Cardiac fibroblast (primary cell): ENCODE data around the gene ATOSB.

Source experiments
- DNase-seq, 2 donors: peaks; one replicate each; pipeline versions ENCODE4 v3.0.0 to v3.0.0-alpha.2; 2010; ENCODE audit warnings: low read depth in 2 of 2
- H3K4me3 ChIP-seq, 2 donors: replicated peaks in 1 of 2; 1 replicate in 1 of 2; 2 replicates in 1 of 2; pipeline ENCODE4 v1.5.1; 2011; ENCODE audit warnings: low read depth in 2 of 2, low read length in 2 of 2, mild to moderate bottlenecking in 2 of 2, moderate library complexity in 1 of 2
- CTCF ChIP-seq: IDR thresholded peaks from one replicate; pipeline ENCODE4 v1.5.1; 2011; ENCODE audit warnings: low read depth, mild to moderate bottlenecking, low read length, inconsistent platforms

ATOSB gene

GRCh38 chr9:35115680-35116538 is at the start of gene ATOSB:
TSS of gene ATOSB (minus strand) at chr9:35115862. CDS start at chr9:35108274, 7,588 bp downstream.
- DNase-seq = peak; percentile 98 to 99
- peak within 1 kb of the TSS; percentile 73 to 76 for H3K4me3 ChIP-seq
- TF ChIP-seq CTCF = no peak

GRCh38 chr9:35164711-35165110 is 49.0 kb upstream of the ATOSB start:
- TF ChIP-seq CTCF = no peak
- peak; percentile 52 to 75 for DNase-seq
- no peak overlapping the region for H3K4me3 ChIP-seq

GRCh38 chr9:35163413-35163812 is 47.8 kb upstream of the ATOSB start:
- no peak for TF ChIP-seq CTCF
- peak overlapping the region in 1 of 2 donors; percentile 96 for H3K4me3 ChIP-seq
- DNase-seq = no peak

- H3K4me3 ChIP-seq = peak overlapping the region; percentile 96
- DNase-seq = peak in 1 of 2 donors; percentile 13
- no peak for TF ChIP-seq CTCF
These were observed 47.1 kb upstream of the ATOSB start for GRCh38 chr9:35162605-35163315.

- peak; percentile 92 to 96 for DNase-seq
- peak; percentile 17 for TF ChIP-seq CTCF
- H3K4me3 ChIP-seq = peak within 1 kb of the TSS; percentile 96
These were observed 46.3 kb upstream of the ATOSB start, which contains the start of gene UNC13B for GRCh38 chr9:35161713-35162604. TSS of gene UNC13B (plus strand) at chr9:35162009. CDS start at chr9:35162284, 275 bp downstream.
